Fibroblast of skin of right biceps (primary cell): Measurements from ENCODE around the gene HOXA4.

Source experiments
- DNase-seq: peaks from one replicate; pipeline ENCODE4 v3.0.0-alpha.2; 2013

HOXA4 gene

GRCh38 chr7:27088002-27088922 is 42.3 kb downstream of the HOXA4 start:
- DNase-seq: no peak

- no peak for DNase-seq
Measured at GRCh38 chr7:27083646-27084045, 46.9 kb downstream of the HOXA4 start.

- no peak for DNase-seq
Measured at GRCh38 chr7:27082171-27082570, 48.4 kb downstream of the HOXA4 start.

- no peak for DNase-seq
Measured at GRCh38 chr7:27080844-27081436, 49.6 kb downstream of the HOXA4 start.

GRCh38 chr7:27079234-27079975 is 51.2 kb downstream of the HOXA4 start:
- no peak for DNase-seq

- no peak for DNase-seq
Measured at GRCh38 chr7:27078616-27079233, 51.8 kb downstream of the HOXA4 start.
